Left lung (tissue), 10 donors: ENCODE measurements around the gene CGB8. TPM values are rescaled to one million over a fixed set of nuclear protein-coding genes. Genes with fewer than 3 reads are reported as not detected.
A peak's percentile ranks its signal among the peaks of the same experiment; 100 is the strongest.
"Not testable (repeated sequence)": the region's sequence is repeated elsewhere in the genome, so short reads cannot be mapped to it uniquely, and the experiment has no call there.

Source experiments
- ATAC-seq: fragments of 200-7000 bp; cut with Tn5 transposase; one replicate; pipeline ENCODE4 v1.9.1; 2020; ENCODE audit warnings: moderate library complexity
- DNase-seq, 4 donors: peaks; one replicate each; pipeline ENCODE4 v3.0.0-alpha.2; 2013 to 2020
- H3K27ac ChIP-seq, 2 donors: fragments of 200-600 bp; sonication (generic) in 1 of 2; one replicate each; pipeline versions ENCODE4 v1.5.0 to v1.8.0; 2020 to 2021
- H3K27me3 ChIP-seq, 2 donors: fragments of 200-600 bp; sonication (generic) in 1 of 2; one replicate each; pipeline versions ENCODE4 v1.5.0 to v1.8.0; 2020 to 2021
- H3K36me3 ChIP-seq, 2 donors: fragments of 200-600 bp; sonication (generic) in 1 of 2; one replicate each; pipeline versions ENCODE4 v1.5.0 to v1.8.0; 2020 to 2021
- H3K4me1 ChIP-seq, 2 donors: fragments of 200-600 bp; one replicate each; pipeline ENCODE4 v1.8.0; 2021
- H3K4me3 ChIP-seq, 2 donors: fragments of 200-600 bp; sonication (generic) in 1 of 2; one replicate each; pipeline versions ENCODE4 v1.5.0 to v1.8.0; 2020 to 2021; ENCODE audit warnings: mild to moderate bottlenecking in 1 of 2
- H3K9me3 ChIP-seq, 2 donors: fragments of 200-600 bp; sonication (generic) in 1 of 2; one replicate each; pipeline versions ENCODE4 v1.5.0 to v1.8.0; 2020 to 2021
- intact Hi-C, 2 donors: fragments of 100-400 bp; cut with DNase I; formaldehyde crosslinking; loops; one replicate each; pipeline versions ENCODE4 v1.11.2 to v1.14.2; 2022
- polyA plus RNA-seq, 6 donors: library from polyadenylated mRNA; unstranded; fragments of 120-200 nt; gene quantifications; one replicate each; pipeline ENCODE4 v1.2.1, GENCODE V29; 2013; ENCODE audit not compliant: insufficient read length in 6 of 6
- total RNA-seq, 2 donors: library from RNA; stranded (reverse); fragmentation: NEBNext Ultra II Directional; extraction: Animal tissue kit (Norgen Biotek cat#: 25700); gene quantifications; one replicate each; pipeline ENCODE4 v1.2.1, GENCODE V29; 2021
- TF ChIP-seq, protein P1 (sequence below), 2 donors: fragments of 200-600 bp; sonication (generic) in 1 of 2; IDR thresholded peaks; one replicate each; pipeline versions ENCODE4 v1.5.0 to v1.8.0; 2021; ENCODE audit warnings: antibody characterized with exemption in 2 of 2
- donor health status: DM: no; HTN: yes; CAD: no.
- donor health status: DM: no; HTN: no; CAD: no.

The CGB8 gene
- total and polyA plus RNA-seq, 8 donors = 0.89 TPM; not detected in 7

- intact Hi-C loops = no loop called here
- Histone ChIP-seq H3K9me3 (no peaks in the 10 kb centered on the region), H3K4me1 (peaks cover 0 to 5% of the 10 kb centered on the region in 2 donors), H3K27me3 (no peaks in the 10 kb centered on the region), H3K27ac (no peak overlapping the region), H3K4me3 (no peak overlapping the region), H3K36me3 (no peaks in the 10 kb centered on the region)
- TF ChIP-seq, protein P1, sequence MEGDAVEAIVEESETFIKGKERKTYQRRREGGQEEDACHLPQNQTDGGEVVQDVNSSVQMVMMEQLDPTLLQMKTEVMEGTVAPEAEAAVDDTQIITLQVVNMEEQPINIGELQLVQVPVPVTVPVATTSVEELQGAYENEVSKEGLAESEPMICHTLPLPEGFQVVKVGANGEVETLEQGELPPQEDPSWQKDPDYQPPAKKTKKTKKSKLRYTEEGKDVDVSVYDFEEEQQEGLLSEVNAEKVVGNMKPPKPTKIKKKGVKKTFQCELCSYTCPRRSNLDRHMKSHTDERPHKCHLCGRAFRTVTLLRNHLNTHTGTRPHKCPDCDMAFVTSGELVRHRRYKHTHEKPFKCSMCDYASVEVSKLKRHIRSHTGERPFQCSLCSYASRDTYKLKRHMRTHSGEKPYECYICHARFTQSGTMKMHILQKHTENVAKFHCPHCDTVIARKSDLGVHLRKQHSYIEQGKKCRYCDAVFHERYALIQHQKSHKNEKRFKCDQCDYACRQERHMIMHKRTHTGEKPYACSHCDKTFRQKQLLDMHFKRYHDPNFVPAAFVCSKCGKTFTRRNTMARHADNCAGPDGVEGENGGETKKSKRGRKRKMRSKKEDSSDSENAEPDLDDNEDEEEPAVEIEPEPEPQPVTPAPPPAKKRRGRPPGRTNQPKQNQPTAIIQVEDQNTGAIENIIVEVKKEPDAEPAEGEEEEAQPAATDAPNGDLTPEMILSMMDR (IDR thresholded peaks at IDR 0.05) = no peak
- ATAC-seq (no peak), DNase-seq (no peak)
These were observed 31.5 kb upstream of the CGB8 start for GRCh38 chr19:49080392-49080791.

- peaks cover 32 to 48% of the 10 kb centered on the region in 2 donors for H3K27me3 ChIP-seq
- peaks cover 0 to 10% of the 10 kb centered on the region in 2 donors for H3K4me1 ChIP-seq
- DNase-seq (peak in 2 of 4 donors; percentile 58 to 67), ATAC-seq (peak; percentile 54)
- TF ChIP-seq, protein P1 (IDR thresholded peaks at IDR 0.05) = peak; percentile 62 to 69
- H3K9me3 ChIP-seq, H3K27ac ChIP-seq, intact Hi-C loops, H3K36me3 ChIP-seq, H3K4me3 ChIP-seq: not testable (repeated sequence)
These were observed 26.0 kb upstream of the CGB8 start for GRCh38 chr19:49074869-49075268.

DNA sequence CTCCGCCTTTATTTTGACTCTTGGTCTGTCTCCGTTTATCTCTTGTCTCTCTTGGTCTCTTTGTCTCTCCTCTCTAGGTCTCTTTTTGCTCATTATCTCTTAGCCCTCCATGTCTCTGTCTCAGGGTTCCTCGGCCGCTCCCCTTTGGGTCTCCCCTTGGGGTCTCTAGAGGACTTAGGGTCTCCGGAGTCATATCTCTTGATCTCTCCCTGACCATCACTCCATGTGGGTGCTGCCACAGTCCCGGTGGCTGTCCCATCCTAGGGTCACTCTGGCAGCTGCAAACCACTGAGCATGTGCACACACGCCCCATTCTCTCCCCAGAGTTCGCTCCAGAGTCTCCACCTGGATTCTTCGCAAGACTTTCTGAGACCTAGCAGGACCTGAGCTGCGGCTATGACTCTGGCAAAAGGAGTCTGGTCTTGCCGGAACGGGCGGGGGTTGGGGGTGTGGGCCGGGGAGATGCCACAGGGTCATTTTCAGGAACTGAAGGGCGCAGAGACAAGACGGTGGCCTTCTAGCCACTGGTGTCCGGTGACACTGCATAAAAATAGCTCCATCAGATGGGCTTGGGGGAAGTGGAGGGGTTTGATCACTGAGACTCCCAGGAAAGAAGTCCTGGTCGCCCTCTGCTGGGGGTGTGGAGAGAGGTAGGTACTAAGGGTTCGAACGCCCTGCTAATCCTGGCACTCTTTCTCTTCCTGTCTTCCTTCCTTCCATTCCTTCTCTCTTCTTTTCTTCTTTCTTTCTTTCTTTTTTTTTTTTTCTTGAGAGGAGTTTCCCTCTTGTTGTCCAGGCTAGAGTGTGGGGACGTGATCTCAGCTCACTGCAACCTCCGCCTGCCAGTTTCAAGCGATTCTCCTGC lies 24.8 kb upstream of the CGB8 start:
- no peak for ATAC-seq

GRCh38 chr19:49071860-49072547 lies 23.1 kb upstream of the CGB8 start:
- DNase-seq (no peak), ATAC-seq (no peak)
- H3K27ac ChIP-seq = no peak overlapping the region
- H3K4me3 ChIP-seq = no peak overlapping the region
- TF ChIP-seq, protein P1 (IDR thresholded peaks at IDR 0.05) = no peak
- H3K4me1 ChIP-seq = peaks cover 0 to 10% of the 10 kb centered on the region in 2 donors
- intact Hi-C loops = no loop called here
- H3K36me3 ChIP-seq = no peaks in the 10 kb centered on the region
- no peaks in the 10 kb centered on the region for H3K9me3 ChIP-seq
- H3K27me3 ChIP-seq = peaks cover 32 to 76% of the 10 kb centered on the region in 2 donors

More for the DNA sequence above, 24.8 kb upstream of the CGB8 start:
- intact Hi-C loops = no loop called here
- peaks cover 32 to 58% of the 10 kb centered on the region in 2 donors for H3K27me3 ChIP-seq
- TF ChIP-seq, protein P1 (IDR thresholded peaks at IDR 0.05) = no peak
- no peaks in the 10 kb centered on the region for H3K36me3 ChIP-seq
- H3K4me1 ChIP-seq = peaks cover 0 to 10% of the 10 kb centered on the region in 2 donors
- H3K27ac ChIP-seq = no peak overlapping the region
- no peak overlapping the region for H3K4me3 ChIP-seq
- no peaks in the 10 kb centered on the region for H3K9me3 ChIP-seq
- DNase-seq = no peak

DNA sequence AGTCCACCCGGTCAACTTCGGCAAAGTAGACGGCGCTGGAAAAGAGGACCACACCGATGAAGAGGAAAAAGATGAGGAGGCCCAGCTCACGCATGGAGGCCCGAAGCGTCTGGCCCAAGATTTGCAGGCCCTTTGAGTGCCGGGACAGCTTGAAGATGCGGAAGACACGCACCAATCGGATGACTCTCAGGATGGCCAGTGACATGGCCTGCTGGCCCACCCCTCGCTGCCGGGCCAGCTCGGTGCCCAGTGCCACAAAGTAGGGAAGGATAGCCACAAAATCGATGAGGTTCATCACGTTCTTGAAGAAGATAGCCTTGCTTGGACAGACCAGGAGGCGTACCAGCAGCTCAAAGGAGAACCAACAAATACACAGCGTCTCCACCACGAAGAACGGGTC lies 21.5 kb upstream of the CGB8 start:
- intact Hi-C loops = no loop called here
- Histone ChIP-seq H3K4me1 (peaks cover 0 to 10% of the 10 kb centered on the region in 2 donors), H3K9me3 (no peaks in the 10 kb centered on the region), H3K27me3 (peaks cover 32 to 92% of the 10 kb centered on the region in 2 donors), H3K36me3 (no peaks in the 10 kb centered on the region), H3K27ac (no peak overlapping the region), H3K4me3 (no peak overlapping the region)
- ATAC-seq (no peak), DNase-seq (no peak)
- TF ChIP-seq, protein P1 (IDR thresholded peaks at IDR 0.05) = no peak
